ENCODE results near the gene RPP30.

Gene RPP30

DNA sequence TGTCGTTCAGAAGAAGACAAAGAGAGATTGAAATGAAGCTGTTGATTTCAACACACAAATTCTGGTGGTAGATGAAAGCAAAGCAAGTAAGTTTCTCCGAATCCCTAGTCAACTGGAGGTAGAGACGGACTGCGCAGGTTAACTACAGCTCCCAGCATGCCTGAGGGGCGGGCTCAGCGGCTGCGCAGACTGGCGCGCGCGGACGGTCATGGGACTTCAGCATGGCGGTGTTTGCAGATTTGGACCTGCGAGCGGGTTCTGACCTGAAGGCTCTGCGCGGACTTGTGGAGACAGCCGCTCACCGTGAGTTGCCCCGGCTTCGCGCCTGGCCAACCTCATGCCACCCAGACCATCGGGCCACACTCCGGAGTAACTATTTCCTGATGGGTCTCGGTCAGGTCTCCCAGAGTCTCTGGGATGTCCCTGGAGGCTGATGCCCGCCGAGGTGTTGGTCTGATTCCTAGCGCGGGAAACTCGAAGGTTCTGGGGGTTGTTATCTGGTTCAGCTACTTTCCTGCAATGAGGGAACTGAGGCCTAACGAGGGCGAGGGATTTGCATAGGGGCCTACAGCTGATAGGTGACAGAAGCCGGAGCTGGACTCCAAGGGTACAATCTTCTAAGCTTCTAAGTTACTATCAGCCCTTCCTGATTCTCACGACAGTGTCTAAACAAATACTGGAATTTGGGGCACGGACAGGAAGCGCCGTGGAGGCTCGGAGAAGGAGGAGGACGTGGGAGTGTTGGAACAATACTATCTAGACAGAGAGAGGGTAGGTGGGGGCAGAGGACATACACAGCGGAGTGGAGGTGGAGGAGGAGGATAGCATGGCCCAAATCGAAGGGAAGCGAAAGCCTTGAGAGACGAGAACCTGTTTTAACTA lies at the start of gene RPP30:
TSS of gene RPP30 (plus strand) at position 209 of the 882 bp plus-strand sequence. CDS start at position 222, 13 bp downstream.
- no peak for DNase-seq (ENCODE audit: low read depth, low spot score)

- DNase-seq (ENCODE audit: low read depth, low spot score), result no peak
These were observed 49.3 kb upstream of the RPP30 start for GRCh38 chr10:90822508-90822907.

- DNase-seq (ENCODE audit: low read depth, low spot score), result no peak
These were observed 39.7 kb upstream of the RPP30 start for GRCh38 chr10:90832111-90832510.

GRCh38 chr10:90834326-90834725 lies 37.4 kb upstream of the RPP30 start:
- no peak for DNase-seq (ENCODE audit: low read depth, low spot score)

- DNase-seq (ENCODE audit: low read depth, low spot score), result no peak
These were observed 34.3 kb upstream of the RPP30 start for GRCh38 chr10:90837486-90837885.

GRCh38 chr10:90842725-90843124 lies 29.0 kb upstream of the RPP30 start:
- no peak for DNase-seq (ENCODE audit: low read depth, low spot score)

GRCh38 chr10:90845726-90846125 lies 26.0 kb upstream of the RPP30 start:
- no peak for DNase-seq (ENCODE audit: low read depth, low spot score)

GRCh38 chr10:90846746-90847145 lies 25.0 kb upstream of the RPP30 start:
- DNase-seq (ENCODE audit: low read depth, low spot score), result no peak

DNA sequence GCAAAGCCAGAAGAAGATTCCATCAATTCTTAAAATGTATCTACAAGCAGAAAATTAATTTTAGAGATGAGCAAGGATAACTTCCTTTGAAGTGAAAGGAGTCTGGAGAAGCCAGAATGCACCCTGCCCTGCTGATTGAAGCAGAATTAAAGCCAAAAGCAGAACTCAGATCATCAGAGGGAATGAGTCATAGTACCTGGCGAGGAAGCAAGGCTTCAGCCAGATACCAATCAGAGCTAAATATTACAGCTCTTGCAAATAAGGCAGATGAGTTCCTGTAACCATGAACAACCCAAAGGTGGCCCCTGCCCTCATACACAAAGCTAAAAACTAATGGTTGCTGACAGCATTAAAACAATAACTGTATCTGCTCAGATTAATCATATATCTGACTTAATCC lies 24.3 kb upstream of the RPP30 start:
- DNase-seq (ENCODE audit: low read depth, low spot score), result no peak

DNA sequence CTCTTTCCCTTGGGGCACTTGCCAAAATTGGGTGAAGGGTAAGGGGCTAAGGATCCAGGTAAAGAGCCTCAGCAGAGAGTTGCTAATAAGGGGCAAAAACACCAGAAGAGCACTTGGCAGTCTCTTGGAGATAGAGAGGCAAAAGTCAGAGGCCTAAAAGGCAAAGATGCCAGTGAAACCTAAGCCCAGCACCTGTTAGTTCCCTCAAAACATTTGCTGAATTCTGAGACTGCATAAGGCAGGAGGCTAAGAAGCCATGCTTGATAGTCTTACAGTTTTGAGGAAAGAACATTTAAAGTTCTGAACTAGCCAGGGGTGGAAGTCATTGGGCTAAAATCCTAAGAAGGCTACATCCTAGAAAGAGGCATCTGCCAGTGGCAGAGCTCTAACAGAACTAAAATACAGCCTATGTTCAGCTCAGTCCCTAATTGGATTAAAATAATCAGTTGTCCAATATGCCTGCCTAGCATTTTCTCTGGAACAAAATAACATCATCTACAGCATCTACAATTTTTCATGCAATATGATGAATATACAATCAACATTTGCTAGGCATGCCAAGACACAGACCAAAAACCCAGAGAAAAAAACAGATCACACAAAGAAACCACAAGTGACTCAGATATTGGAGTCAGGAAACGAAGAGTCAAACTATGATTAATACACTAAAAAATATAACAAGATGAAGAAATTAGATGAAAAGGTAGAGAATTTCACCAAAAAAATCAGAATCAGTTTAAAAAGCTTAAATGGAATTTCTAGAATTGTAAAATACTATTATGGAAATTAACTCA lies 21.6 kb upstream of the RPP30 start:
- no peak for DNase-seq (ENCODE audit: low read depth, low spot score)

DNA sequence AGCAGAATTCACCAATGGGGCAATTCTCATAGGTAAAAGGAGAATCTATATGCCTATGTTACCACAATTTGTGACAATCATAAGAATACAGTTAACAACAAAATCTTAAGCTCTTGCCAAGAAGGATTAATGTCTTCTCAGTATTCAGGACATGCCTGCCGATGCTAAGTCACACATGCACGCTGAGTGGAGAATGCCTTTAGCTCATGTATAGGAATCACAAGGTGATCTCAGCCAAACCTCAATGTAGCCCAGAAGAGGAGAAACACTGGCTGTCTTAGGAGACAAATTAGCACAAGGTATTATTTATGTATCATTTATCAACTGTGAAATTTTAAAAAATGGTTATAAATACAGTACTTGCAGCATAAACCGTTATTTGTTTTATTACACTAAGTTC lies 16.6 kb upstream of the RPP30 start:
- no peak for DNase-seq (ENCODE audit: low read depth, low spot score)

- DNase-seq (ENCODE audit: low read depth, low spot score), result no peak
These were observed 15.5 kb upstream of the RPP30 start for GRCh38 chr10:90856261-90856660.

DNA sequence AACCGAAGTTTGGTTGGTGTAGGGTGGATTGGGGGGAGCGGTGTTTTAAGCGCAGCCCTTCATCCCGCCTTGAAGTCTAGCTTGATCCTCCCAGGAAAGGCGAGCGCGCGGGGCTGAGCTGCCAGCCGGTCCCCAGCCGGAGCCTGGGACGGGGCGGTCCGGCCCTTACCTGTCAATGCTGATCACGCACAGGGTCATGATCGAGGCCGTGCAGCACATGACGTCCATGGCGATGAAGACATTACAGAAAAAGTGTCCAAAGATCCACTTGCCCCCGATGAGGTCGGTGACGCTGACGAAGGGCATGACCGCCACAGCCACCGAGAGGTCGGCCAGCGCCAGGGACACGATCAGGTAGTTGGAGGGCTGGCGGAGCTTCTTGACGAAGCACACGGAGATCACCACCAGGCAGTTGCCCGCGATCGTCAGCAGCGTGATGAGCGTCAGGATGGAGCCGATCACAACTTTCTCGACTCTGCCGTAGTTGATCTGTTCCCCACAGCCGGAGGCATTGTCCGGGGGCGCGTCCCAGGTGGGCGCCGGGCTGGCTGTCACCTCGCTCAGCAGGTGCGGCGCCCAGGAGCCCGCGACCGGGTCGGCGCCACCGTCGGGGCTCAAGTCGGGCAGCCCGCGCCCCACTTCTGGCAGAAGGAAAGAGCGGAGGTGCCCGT lies 14.7 kb upstream of the RPP30 start:
- DNase-seq (ENCODE audit: low read depth, low spot score), result no peak

GRCh38 chr10:90857635-90858460 lies 13.9 kb upstream of the RPP30 start, which contains the start of gene HTR7:
TSS of gene HTR7 (minus strand) at chr10:90858039. CDS start at chr10:90857671, 368 bp downstream.
- DNase-seq (ENCODE audit: low read depth, low spot score), result no peak

- no peak for DNase-seq (ENCODE audit: low read depth, low spot score)
These were observed 13.3 kb upstream of the RPP30 start for GRCh38 chr10:90858461-90858968.

GRCh38 chr10:90859321-90859751 lies 12.4 kb upstream of the RPP30 start:
- DNase-seq (ENCODE audit: low read depth, low spot score), result no peak

- no peak for DNase-seq (ENCODE audit: low read depth, low spot score)
These were observed 11.0 kb upstream of the RPP30 start for GRCh38 chr10:90860790-90861189.

- no peak for DNase-seq (ENCODE audit: low read depth, low spot score)
These were observed 8.8 kb upstream of the RPP30 start for GRCh38 chr10:90862908-90863514.

DNA sequence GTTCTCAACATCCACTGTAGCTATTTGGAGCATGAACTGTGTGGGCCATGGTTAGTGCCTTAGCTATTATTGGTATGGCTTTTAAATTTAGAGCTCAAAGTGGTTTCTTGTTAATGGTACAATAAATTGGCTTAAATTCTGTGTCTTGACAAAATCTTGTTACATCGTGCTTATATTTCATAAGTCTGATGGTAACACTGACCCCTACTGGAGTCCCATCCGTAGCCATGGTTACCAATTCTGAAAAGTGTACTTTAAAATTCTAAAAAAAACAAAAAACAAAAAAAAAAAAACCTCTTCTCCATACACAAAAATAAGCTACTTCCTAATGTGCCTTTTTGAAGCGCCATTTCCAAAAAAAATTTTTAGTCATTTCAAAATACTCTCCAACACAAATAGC lies 6.4 kb upstream of the RPP30 start:
- DNase-seq (ENCODE audit: low read depth, low spot score), result no peak

DNA sequence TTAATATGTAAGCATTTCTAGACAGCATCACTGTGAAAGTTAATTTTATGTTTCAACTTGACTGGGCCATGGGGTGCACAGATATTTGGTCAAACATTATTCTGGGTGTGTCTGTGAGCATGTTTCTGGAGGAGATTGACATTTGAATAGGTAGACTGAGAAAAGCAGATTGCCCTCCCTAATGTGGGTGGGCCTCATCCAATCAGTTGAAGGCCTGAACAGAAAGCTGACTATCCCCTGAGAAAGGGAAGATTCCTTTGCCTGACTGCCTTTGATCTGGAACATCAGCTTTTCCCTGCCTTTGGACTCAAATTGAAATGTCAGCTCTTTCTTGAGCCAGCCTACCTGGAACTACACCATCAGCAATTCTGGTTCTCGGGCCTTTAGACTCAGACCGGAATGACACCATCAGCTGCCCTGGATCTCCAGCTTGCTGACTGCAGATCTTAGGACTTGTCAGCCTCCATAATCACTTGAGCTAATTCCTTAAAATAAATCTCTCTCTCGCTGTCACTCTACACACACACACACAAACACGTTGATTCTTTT lies 5.7 kb upstream of the RPP30 start:
- no peak for DNase-seq (ENCODE audit: low read depth, low spot score)
